T-helper 1 cell treated with Interleukin-12 subunit alpha and Interleukin-12 subunit beta and Interleukin-4 antibody, amounts not matched to agents 30 ng/mL and 1 ng/mL, for 36 hours (primary cell): Measurements from ENCODE around the gene FXN. TPM values are rescaled to one million over a fixed set of nuclear protein-coding genes. Genes with fewer than 3 reads are reported as not detected.

ENCODE experiments used
- intact Hi-C: fragments of 100-400 bp; cut with micrococcal nuclease; formaldehyde crosslinking; loops from one replicate; pipeline ENCODE4 v1.15.1; 2024
- total RNA-seq: library from RNA; stranded (reverse); gene quantifications from 2 replicates; pipeline ENCODE4 v1.2.3, GENCODE V29; 2022

The FXN gene
- total RNA-seq, 1 donor from 2014 or later, result 20.9 TPM

GRCh38 chr9:69060766-69061165 is 25.2 kb downstream of the FXN start:
- intact Hi-C loops, result loop anchor here (10.0 kb wide), 1 partner anchor 56 kb away; no protein-coding TSS in a partner anchor

DNA sequence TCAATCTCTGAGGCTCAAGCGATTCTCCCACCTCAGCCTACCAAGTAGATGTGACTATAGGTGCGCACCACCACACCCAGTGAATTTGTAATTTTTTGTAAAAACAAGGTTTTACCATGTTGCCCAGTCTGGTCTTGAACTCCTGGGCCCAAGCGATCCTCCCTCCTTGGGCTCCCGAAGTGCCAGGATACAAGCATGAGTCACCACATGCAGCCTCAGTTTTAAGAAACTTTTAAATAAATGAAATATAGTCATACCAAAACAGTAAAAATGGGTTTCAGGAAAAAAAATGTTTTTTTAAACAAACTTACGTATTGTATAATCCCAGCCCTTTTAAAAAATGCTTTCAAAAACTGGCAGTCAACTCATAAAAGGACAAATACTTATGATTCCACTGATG is 26.6 kb downstream of the FXN start:
- intact Hi-C loops, result loop anchor here (10.0 kb wide), 1 partner anchor 57 kb away; no protein-coding TSS in a partner anchor

GRCh38 chr9:69063839-69064238 is 28.3 kb downstream of the FXN start:
- intact Hi-C loops, result loop anchor here (10.0 kb wide), 1 partner anchor 59 kb away; no protein-coding TSS in a partner anchor

- intact Hi-C loops, result loop anchor here (10.0 kb wide), 1 partner anchor 61 kb away; no protein-coding TSS in a partner anchor
Observed at GRCh38 chr9:69065660-69066059, 30.1 kb downstream of the FXN start.

DNA sequence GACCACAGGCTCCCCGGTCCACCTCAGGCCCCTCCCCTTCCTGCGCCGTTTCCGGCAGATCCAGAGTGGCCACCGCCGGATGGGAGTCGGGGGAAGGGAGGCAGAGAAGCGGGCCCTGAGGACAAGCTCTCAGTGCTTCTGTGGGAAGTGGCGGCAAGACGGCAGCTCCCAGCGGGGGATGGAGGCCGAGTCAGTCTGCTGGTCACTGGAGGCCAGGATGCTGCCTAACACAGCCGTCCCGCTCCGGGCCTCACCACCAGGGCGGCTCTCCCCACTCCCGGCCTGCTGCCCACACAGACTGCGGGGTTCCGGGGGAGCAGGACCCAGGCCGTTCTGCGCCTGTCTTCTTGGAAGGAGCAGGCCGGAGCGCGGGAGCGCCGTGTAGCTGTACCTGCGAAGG is 31.4 kb downstream of the FXN start:
- intact Hi-C loops, result loop anchor here (10.0 kb wide), 1 partner anchor 62 kb away; no protein-coding TSS in a partner anchor

GRCh38 chr9:69070201-69070600 is 34.6 kb downstream of the FXN start:
- intact Hi-C loops, result no loop called here

GRCh38 chr9:69071059-69071458 is 35.5 kb downstream of the FXN start:
- intact Hi-C loops, result no loop called here

GRCh38 chr9:69073103-69073502 is 37.6 kb downstream of the FXN start:
- intact Hi-C loops, result no loop called here

DNA sequence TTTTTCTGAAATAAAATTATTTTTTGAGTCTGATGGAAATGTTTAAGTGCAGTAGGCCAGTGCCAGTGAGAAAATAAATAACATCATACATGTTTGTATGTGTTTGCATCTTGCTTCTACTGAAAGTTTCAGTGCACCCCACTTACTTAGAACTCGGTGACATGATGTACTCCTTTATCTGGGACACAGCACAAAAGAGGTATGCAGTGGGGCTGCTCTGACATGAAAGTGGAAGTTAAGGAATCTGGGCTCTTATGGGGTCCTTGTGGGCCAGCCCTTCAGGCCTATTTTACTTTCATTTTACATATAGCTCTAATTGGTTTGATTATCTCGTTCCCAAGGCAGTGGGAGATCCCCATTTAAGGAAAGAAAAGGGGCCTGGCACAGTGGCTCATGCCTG is 39.2 kb downstream of the FXN start:
- intact Hi-C loops, result no loop called here

DNA sequence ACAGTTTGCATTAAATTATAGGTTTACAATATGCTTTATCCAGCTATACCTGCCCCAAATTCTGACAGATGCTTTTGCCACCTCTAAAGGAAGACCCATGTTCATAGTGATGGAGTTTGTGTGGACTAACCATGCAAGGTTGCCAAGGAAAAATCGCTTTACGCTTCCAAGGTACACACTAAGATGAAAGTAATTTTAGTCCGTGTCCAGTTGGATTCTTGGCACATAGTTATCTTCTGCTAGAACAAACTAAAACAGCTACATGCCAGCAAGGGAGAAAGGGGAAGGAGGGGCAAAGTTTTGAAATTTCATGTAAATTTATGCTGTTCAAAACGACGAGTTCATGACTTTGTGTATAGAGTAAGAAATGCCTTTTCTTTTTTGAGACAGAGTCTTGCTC is 41.0 kb downstream of the FXN start:
- intact Hi-C loops, result no loop called here

DNA sequence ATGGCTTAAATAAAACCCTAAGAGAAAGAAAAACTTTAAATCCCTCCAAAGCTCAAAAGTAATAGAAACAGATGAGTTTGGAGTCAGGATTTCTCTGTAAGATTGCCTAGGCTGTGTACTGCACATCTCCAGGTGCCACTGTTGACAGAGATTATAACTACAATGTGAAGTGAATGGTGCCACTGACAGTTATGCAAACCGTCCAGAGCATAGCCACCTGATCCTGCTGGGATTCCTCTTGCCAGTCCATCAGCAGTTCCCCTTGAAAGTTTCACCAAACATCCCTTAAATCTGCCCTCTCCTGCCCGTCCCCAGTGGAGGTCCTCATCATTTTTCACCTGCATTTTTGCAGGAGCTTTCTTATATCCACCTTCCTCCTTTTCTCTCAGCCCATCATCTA is 42.5 kb downstream of the FXN start:
- intact Hi-C loops, result no loop called here

- intact Hi-C loops, result no loop called here
Observed at GRCh38 chr9:69078581-69078980, 43.0 kb downstream of the FXN start.

DNA sequence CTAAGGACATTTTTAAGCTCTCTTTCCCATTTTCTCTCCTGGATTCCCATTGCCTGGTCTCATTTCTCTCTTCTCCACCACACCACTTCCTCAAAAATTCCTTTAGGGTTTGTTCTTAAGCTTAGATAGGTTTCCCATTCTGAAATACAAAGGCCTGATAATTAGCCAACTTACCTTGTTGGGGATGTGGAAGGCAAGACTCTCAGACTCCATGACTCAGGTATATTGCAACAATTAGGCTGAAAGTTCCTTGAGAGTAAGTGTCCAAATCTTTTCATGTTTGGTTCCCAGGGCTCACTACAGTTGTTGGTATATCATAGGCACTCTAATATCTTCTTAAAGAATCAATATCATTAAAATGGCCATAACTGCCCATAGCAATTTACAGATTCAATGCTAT is 43.6 kb downstream of the FXN start:
- intact Hi-C loops, result no loop called here

- intact Hi-C loops, result no loop called here
Observed at GRCh38 chr9:69081261-69081660, 45.7 kb downstream of the FXN start.

- intact Hi-C loops, result no loop called here
Observed at GRCh38 chr9:69083321-69083720, 47.8 kb downstream of the FXN start.

- intact Hi-C loops, result no loop called here
Observed at GRCh38 chr9:69085569-69086283, 50.2 kb downstream of the FXN start.

DNA sequence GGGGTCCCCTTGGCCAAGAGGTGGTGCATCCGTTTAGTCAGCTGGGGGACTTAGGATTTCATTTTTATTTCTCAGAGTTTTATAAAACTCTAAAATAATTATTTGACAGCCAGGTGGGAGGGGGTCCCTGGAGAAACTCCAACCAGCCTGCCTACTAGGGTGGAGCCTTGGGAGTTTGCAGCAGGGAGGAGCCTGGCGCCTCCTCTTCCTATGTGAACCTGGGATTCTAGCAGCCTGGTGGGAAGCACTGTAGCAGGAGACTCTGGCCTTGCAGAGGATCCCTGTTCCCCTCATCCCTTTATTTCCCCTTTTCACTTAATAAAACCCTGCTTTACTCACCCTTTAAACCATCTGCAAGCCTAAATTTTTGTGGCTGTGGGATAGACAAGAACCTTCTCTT is 50.8 kb downstream of the FXN start:
- intact Hi-C loops, result no loop called here

- intact Hi-C loops, result no loop called here
Observed at GRCh38 chr9:69086769-69087168, 51.2 kb downstream of the FXN start.

DNA sequence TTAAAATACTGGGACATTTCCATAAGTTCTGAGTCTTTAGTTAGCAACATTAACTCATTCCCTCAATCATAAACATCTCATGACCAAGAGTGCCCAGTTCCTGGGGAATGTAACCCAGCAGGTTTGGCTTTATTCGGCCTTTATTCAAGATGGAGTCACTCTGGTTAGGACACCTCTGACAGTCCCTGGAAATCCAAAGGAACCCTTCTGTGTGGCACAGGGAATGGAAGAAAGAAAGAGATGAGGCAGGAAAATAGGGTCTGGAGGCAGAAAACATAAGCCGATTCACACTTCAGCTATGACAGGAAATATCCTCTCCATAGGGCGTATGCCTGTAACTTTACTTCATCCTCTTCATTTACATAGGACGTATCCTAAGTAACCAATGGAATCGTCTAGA is 53.5 kb downstream of the FXN start:
- intact Hi-C loops, result no loop called here

GRCh38 chr9:69089491-69089890 is 53.9 kb downstream of the FXN start:
- intact Hi-C loops, result no loop called here

- intact Hi-C loops, result loop anchor here (10.0 kb wide), 1 partner anchor 55 kb away; no protein-coding TSS in a partner anchor
Observed at GRCh38 chr9:69090140-69090750, 54.7 kb downstream of the FXN start.

GRCh38 chr9:69090946-69091345 is 55.4 kb downstream of the FXN start:
- intact Hi-C loops, result loop anchor here (10.0 kb wide), 1 partner anchor 54 kb away; no protein-coding TSS in a partner anchor
